ENCODE results near the gene CD300A.

DNA sequence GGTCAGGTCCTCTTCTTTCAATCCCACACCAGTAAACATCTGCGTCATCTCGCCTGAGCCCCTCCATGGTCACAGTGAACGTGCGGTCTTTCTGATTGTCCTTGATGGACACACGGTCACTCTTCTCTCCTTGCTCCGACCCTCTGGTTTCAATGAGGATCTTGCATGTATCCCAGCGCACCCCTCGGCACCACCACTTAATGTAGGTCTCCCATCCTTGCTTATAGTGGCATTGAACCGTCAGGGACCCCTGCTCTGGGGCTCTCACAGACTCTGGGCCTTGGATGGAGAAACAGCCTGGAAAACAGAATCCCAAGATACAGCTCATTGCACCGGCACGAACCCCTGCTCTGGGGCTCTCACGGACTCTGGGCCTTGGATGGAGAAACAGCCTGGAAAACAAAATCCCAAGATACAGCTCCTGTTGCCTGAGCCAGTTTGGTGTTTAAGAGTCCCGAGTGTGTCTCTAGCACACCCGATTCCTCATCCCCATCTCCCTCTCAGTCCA is 59.4 kb downstream of the CD300A start:
- TF ChIP-seq, protein P1, sequence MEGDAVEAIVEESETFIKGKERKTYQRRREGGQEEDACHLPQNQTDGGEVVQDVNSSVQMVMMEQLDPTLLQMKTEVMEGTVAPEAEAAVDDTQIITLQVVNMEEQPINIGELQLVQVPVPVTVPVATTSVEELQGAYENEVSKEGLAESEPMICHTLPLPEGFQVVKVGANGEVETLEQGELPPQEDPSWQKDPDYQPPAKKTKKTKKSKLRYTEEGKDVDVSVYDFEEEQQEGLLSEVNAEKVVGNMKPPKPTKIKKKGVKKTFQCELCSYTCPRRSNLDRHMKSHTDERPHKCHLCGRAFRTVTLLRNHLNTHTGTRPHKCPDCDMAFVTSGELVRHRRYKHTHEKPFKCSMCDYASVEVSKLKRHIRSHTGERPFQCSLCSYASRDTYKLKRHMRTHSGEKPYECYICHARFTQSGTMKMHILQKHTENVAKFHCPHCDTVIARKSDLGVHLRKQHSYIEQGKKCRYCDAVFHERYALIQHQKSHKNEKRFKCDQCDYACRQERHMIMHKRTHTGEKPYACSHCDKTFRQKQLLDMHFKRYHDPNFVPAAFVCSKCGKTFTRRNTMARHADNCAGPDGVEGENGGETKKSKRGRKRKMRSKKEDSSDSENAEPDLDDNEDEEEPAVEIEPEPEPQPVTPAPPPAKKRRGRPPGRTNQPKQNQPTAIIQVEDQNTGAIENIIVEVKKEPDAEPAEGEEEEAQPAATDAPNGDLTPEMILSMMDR (IDR thresholded peaks at IDR 0.05) = no peak
- no peak for TF ChIP-seq POLR2A (IDR thresholded peaks at IDR 0.05; ENCODE audit: low read depth)
- TF ChIP-seq POLR2AphosphoS5 (IDR thresholded peaks at IDR 0.05) = no peak
- TF ChIP-seq EP300 (IDR thresholded peaks at IDR 0.05) = no peak

All from esophagus muscularis mucosa (tissue), 4 donors.